CD8-positive, alpha-beta memory T cell (primary cell): ENCODE results near the gene BRI3BP. TPM values are rescaled to one million over a fixed set of nuclear protein-coding genes. Genes with fewer than 3 reads are reported as not detected.
A peak's percentile ranks its signal among the peaks of the same experiment; 100 is the strongest.

Source experiments
- CTCF ChIA-PET: fragments of 350-600 bp; sonication (Branson Sonifier 250); formaldehyde crosslinking; loops from one replicate; lab custom pipeline; 2021; ENCODE audit warnings: antibody characterized with exemption; lab: Charles Lee
- POLR2A ChIA-PET: fragments of 350-600 bp; sonication (Branson Sonifier 250); formaldehyde crosslinking; loops from one replicate; lab custom pipeline; 2021; ENCODE audit warnings: antibody characterized with exemption; lab: Charles Lee
- DNase-seq, 5 donors: peaks; one replicate each; pipeline versions ENCODE4 v3.0.0 to v3.0.0-alpha.2; 2020 to 2022; ENCODE audit warnings: mixed read lengths in 1 of 5
- H3K27ac ChIP-seq: one replicate; pipeline ENCODE4 v1.7.0; 2013; ENCODE audit warnings: low read depth, mild to moderate bottlenecking, low read length, moderate library complexity
- H3K27me3 ChIP-seq: 2 replicates; pipeline ENCODE4 v1.7.0; 2013; ENCODE audit warnings: low read length, mild to moderate bottlenecking; ENCODE audit not compliant: insufficient read depth, poor library complexity, severe bottlenecking
- H3K36me3 ChIP-seq: 2 replicates; pipeline ENCODE4 v1.7.0; 2013; ENCODE audit warnings: mild to moderate bottlenecking, low read length, moderate library complexity; ENCODE audit not compliant: insufficient read depth
- H3K4me1 ChIP-seq: 2 replicates; pipeline ENCODE4 v1.7.0; 2013; ENCODE audit warnings: mild to moderate bottlenecking, low read length, moderate library complexity; ENCODE audit not compliant: insufficient read depth
- H3K4me3 ChIP-seq: 2 replicates; pipeline ENCODE4 v1.7.0; 2013; ENCODE audit warnings: mild to moderate bottlenecking, low read length
- H3K9me3 ChIP-seq: 2 replicates; pipeline ENCODE4 v1.7.0; 2013; ENCODE audit warnings: mild to moderate bottlenecking, low read length
- H3K27ac Mint-ChIP-seq, 8 donors: one replicate each; pipeline ENCODE4 v1.8.0; 2020 to 2021; ENCODE audit warnings: mixed read lengths in 8 of 8, mild to moderate bottlenecking in 6 of 8, inconsistent platforms in 3 of 8, moderate library complexity in 3 of 8
- H3K27me3 Mint-ChIP-seq, 2 donors: one replicate each; pipeline ENCODE4 v1.8.0; 2020 to 2021; ENCODE audit warnings: mixed read lengths in 2 of 2, mild to moderate bottlenecking in 1 of 2, moderate library complexity in 1 of 2
- H3K36me3 Mint-ChIP-seq, 3 donors: one replicate each; pipeline ENCODE4 v1.8.0; 2020 to 2021; ENCODE audit warnings: mixed read lengths in 3 of 3, inconsistent platforms in 1 of 3, mild to moderate bottlenecking in 1 of 3
- H3K4me1 Mint-ChIP-seq, 3 donors: one replicate each; pipeline ENCODE4 v1.8.0; 2020 to 2021; ENCODE audit warnings: mixed read lengths in 3 of 3, inconsistent platforms in 1 of 3, mild to moderate bottlenecking in 1 of 3
- H3K4me3 Mint-ChIP-seq, 7 donors: one replicate each; pipeline ENCODE4 v1.8.0; 2020 to 2021; ENCODE audit warnings: mixed read lengths in 7 of 7, mild to moderate bottlenecking in 6 of 7, moderate library complexity in 4 of 7, inconsistent platforms in 2 of 7
- H3K9me3 Mint-ChIP-seq, 5 donors: one replicate each; pipeline ENCODE4 v1.8.0; 2020 to 2022; ENCODE audit warnings: mixed read lengths in 5 of 5, mild to moderate bottlenecking in 3 of 5, moderate library complexity in 2 of 5, inconsistent platforms in 1 of 5
- polyA plus RNA-seq: library from polyadenylated mRNA; unstranded; fragments of 300-500 nt; fragmentation: Illumina TruSeq; gene quantifications from one replicate; pipeline ENCODE4 v1.2.3, GENCODE V29; 2021
- total RNA-seq, 2 experiments: library from RNA; stranded (reverse); gene quantifications; one replicate each; pipeline ENCODE4 v1.2.3, GENCODE V29; 2021

Gene BRI3BP
- total and polyA plus RNA-seq, 3 experiments from 2014 or later: 4.0 to 36.5 (median 35.6) TPM

- Mint-ChIP-seq H3K9me3 (no peaks in the 10 kb centered on the region), H3K4me3 (no peak overlapping the region), H3K27me3 (no peaks in the 10 kb centered on the region), H3K27ac (peak overlapping the region in 2 of 8 donors; percentile 42 to 64), H3K4me1 (peaks cover 0 to 1% (median 0%) of the 10 kb centered on the region in 3 donors), H3K36me3 (peaks cover 4 to 80% (median 17%) of the 10 kb centered on the region in 3 donors)
- no peaks in the 10 kb centered on the region for H3K27me3 ChIP-seq
- H3K9me3 ChIP-seq: no peaks in the 10 kb centered on the region
- DNase-seq: no peak
- CTCF ChIA-PET: interaction anchor here (1.4 to 2.6 kb wide), 3 partner anchors 12 to 46 kb away, joined by 4 to 13 read pairs (median 7); no protein-coding TSS in a partner anchor
- POLR2A ChIA-PET: no interaction called here
- H3K4me3 ChIP-seq: no peak overlapping the region
- no peaks in the 10 kb centered on the region for H3K4me1 ChIP-seq
- H3K36me3 ChIP-seq: peaks cover 11% of the 10 kb centered on the region
- H3K27ac ChIP-seq: no peak overlapping the region
These were observed 40.6 kb upstream of the BRI3BP start for GRCh38 chr12:124952801-124953200.

DNA sequence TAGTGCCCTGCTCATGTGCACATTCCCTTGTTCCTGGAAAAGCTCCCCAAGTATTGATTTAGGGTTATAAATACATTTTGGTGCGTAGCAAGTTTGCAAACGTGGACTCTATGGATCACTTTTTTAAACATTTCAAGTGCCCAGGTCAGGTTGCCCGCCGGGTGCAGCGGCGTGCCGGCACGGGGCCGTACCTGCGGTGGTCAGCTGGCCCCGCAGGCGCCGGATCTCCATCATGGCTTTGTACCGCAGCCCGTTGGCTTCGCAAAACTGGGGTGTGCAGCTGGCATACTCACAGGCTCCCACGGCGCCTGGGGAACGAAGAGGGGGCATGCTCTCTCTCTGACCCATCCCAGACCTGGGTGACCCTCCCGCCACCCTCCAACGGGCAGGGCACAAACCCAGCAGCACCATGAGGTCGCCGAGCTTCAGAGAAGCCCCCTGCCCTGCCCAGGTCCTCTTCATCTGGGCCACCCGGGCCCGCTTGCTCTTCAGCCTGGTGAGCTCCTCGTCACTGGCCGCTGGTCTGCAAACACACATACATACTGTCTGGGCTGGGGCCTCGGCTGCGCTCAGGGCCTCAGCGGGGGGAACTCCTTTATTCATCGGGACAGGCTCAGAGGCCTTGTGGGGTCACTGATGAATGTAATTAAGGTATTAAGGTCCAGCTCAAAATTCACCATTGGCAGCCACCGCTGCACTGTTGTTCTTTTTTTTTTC is 39.6 kb upstream of the BRI3BP start:
- Histone ChIP-seq H3K4me3 (no peak overlapping the region), H3K36me3 (peaks cover 11% of the 10 kb centered on the region), H3K27me3 (no peaks in the 10 kb centered on the region), H3K4me1 (no peaks in the 10 kb centered on the region), H3K9me3 (no peaks in the 10 kb centered on the region), H3K27ac (no peak overlapping the region)
- no peaks in the 10 kb centered on the region for H3K9me3 Mint-ChIP-seq
- H3K4me1 Mint-ChIP-seq: peaks cover 0 to 1% (median 0%) of the 10 kb centered on the region in 3 donors
- H3K4me3 Mint-ChIP-seq: no peak overlapping the region
- DNase-seq: no peak
- H3K36me3 Mint-ChIP-seq: peaks cover 4 to 81% (median 19%) of the 10 kb centered on the region in 3 donors
- ChIA-PET CTCF (interaction anchor here (1.4 to 2.1 kb wide), 3 partner anchors 14 to 47 kb away, joined by 4 to 11 read pairs (median 7); no protein-coding TSS in a partner anchor), POLR2A (interaction anchor here (0.5 kb wide), 1 partner anchor 9 kb away, joined by 4 read pairs; no protein-coding TSS in a partner anchor)
- H3K27ac Mint-ChIP-seq: no peak overlapping the region
- H3K27me3 Mint-ChIP-seq: no peaks in the 10 kb centered on the region

DNA sequence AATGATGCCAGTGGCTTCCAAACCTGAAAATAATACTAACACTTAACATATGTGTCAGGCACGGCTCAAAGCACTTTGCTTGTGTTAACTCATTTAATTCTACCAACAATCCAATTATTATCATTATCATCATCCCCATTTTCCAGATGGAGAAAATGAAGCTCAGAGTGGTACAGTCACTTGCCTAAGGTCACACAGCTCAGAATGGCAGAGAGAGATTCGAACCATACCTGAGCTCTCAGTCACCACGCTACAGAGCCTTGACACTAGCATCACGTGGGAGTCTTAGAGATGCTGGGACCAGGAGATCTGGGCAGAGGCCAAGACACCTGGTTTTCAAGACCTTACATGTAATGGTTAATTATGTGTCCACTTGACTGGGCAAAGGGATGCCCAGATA is 38.7 kb upstream of the BRI3BP start:
- no peaks in the 10 kb centered on the region for H3K4me1 Mint-ChIP-seq
- CTCF ChIA-PET: interaction anchor here (2.1 kb wide), 2 partner anchors 14 to 48 kb away, joined by 7 to 11 read pairs; no protein-coding TSS in a partner anchor
- Histone ChIP-seq H3K27me3 (no peaks in the 10 kb centered on the region), H3K4me3 (no peak overlapping the region), H3K27ac (no peak overlapping the region), H3K4me1 (no peaks in the 10 kb centered on the region), H3K36me3 (peaks cover 7% of the 10 kb centered on the region), H3K9me3 (no peaks in the 10 kb centered on the region)
- no peak for DNase-seq
- H3K4me3 Mint-ChIP-seq: no peak overlapping the region
- H3K27me3 Mint-ChIP-seq: no peaks in the 10 kb centered on the region
- H3K27ac Mint-ChIP-seq: peak overlapping the region in 1 of 8 donors; percentile 72
- peaks cover 4 to 80% (median 17%) of the 10 kb centered on the region in 3 donors for H3K36me3 Mint-ChIP-seq
- no peaks in the 10 kb centered on the region for H3K9me3 Mint-ChIP-seq
- POLR2A ChIA-PET: interaction anchor here (0.5 kb wide), 1 partner anchor 8 kb away, joined by 4 read pairs; no protein-coding TSS in a partner anchor

DNA sequence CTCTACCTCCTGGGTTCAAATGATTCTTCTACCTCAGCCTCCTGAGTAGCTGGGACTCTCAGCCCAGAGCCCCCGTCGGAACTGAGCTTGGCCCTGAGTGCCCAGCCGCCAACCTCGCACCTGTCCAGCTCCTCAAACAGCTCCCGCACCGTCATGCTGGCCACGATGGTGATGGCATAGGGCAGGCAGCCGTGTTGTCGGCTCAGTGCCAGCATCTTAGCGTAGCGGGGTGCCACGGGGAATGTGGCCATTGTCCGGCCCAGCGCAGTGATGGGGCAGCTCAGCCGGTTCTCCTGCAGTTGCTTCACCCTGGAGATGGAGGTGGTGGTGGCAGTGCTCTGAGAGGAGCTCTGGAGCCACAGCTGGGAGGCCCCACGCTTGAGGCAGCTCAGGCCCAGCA is 36.9 kb upstream of the BRI3BP start:
- POLR2A ChIA-PET: interaction anchor here (0.7 kb wide), 1 partner anchor 49 kb away, joined by 3 read pairs; no protein-coding TSS in a partner anchor

GRCh38 chr12:124961055-124961454 is 32.4 kb upstream of the BRI3BP start:
- Mint-ChIP-seq H3K27ac (peak overlapping the region in 2 of 8 donors; percentile 2 to 21), H3K36me3 (peaks cover 5 to 80% (median 24%) of the 10 kb centered on the region in 3 donors), H3K4me3 (no peak overlapping the region), H3K9me3 (no peaks in the 10 kb centered on the region), H3K4me1 (no peaks in the 10 kb centered on the region), H3K27me3 (no peaks in the 10 kb centered on the region)
- no peak for DNase-seq
- Histone ChIP-seq H3K36me3 (peaks cover 11% of the 10 kb centered on the region), H3K4me3 (no peak overlapping the region), H3K27me3 (no peaks in the 10 kb centered on the region), H3K9me3 (no peaks in the 10 kb centered on the region), H3K4me1 (no peaks in the 10 kb centered on the region), H3K27ac (no peak overlapping the region)
- CTCF ChIA-PET: interaction anchor here (1.5 kb wide), 1 partner anchor 21 kb away, joined by 6 read pairs; no protein-coding TSS in a partner anchor
- POLR2A ChIA-PET: no interaction called here

More for the DNA sequence above, 36.9 kb upstream of the BRI3BP start:
- H3K27ac ChIP-seq: no peak overlapping the region
- no peak overlapping the region for H3K27ac Mint-ChIP-seq
- no peak overlapping the region for H3K4me3 ChIP-seq
- no peaks in the 10 kb centered on the region for H3K4me1 ChIP-seq
- no peaks in the 10 kb centered on the region for H3K9me3 Mint-ChIP-seq
- H3K4me3 Mint-ChIP-seq: no peak overlapping the region
- peaks cover 3% of the 10 kb centered on the region for H3K36me3 ChIP-seq
- no peak for DNase-seq
- no peaks in the 10 kb centered on the region for H3K9me3 ChIP-seq
- no peaks in the 10 kb centered on the region for H3K4me1 Mint-ChIP-seq
- CTCF ChIA-PET: interaction anchor here (0.7 to 1.1 kb wide), 2 partner anchors 17 to 50 kb away, joined by 3 read pairs; no protein-coding TSS in a partner anchor
- no peaks in the 10 kb centered on the region for H3K27me3 Mint-ChIP-seq
- no peaks in the 10 kb centered on the region for H3K27me3 ChIP-seq
- H3K36me3 Mint-ChIP-seq: peaks cover 4 to 83% (median 17%) of the 10 kb centered on the region in 3 donors

GRCh38 chr12:124963211-124963610 is 30.2 kb upstream of the BRI3BP start:
- H3K4me1 ChIP-seq: no peaks in the 10 kb centered on the region
- Mint-ChIP-seq H3K4me3 (no peak overlapping the region), H3K36me3 (peaks cover 4 to 81% (median 16%) of the 10 kb centered on the region in 3 donors), H3K27ac (peak overlapping the region in 2 of 8 donors; percentile 50 to 71), H3K4me1 (no peaks in the 10 kb centered on the region), H3K27me3 (no peaks in the 10 kb centered on the region), H3K9me3 (no peaks in the 10 kb centered on the region)
- H3K36me3 ChIP-seq: peaks cover 11% of the 10 kb centered on the region
- H3K27me3 ChIP-seq: no peaks in the 10 kb centered on the region
- no peaks in the 10 kb centered on the region for H3K9me3 ChIP-seq
- ChIA-PET CTCF (no interaction called here), POLR2A (interaction anchor here (0.7 kb wide), 1 partner anchor 56 kb away, joined by 8 read pairs; no protein-coding TSS in a partner anchor)
- H3K27ac ChIP-seq: no peak overlapping the region
- DNase-seq: no peak
- no peak overlapping the region for H3K4me3 ChIP-seq

DNA sequence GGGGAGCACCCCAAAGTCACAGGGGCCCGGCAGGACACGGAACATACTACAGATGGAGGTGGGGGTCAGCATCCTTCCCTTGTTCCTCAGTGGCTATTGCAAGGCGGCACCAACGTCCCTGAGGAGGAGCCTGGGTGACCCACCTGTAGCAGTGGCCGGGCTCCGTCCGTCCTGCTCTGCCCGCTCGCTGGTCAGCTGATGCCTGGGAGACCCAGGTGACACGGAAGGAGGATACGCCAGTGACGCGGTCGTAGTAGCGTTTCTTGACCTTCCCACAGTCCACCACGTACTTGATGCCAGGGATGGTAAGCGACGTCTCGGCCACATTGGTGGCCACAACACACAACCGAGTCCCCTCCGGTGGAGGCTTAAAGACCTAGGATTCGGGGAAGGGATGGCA is 29.2 kb upstream of the BRI3BP start:
- no peaks in the 10 kb centered on the region for H3K4me1 Mint-ChIP-seq
- no peaks in the 10 kb centered on the region for H3K9me3 Mint-ChIP-seq
- H3K9me3 ChIP-seq: no peaks in the 10 kb centered on the region
- H3K4me1 ChIP-seq: no peaks in the 10 kb centered on the region
- DNase-seq: no peak
- no peak overlapping the region for H3K27ac ChIP-seq
- CTCF ChIA-PET: no interaction called here
- peak overlapping the region in 1 of 8 donors; percentile 58 for H3K27ac Mint-ChIP-seq
- no peak overlapping the region for H3K4me3 Mint-ChIP-seq
- H3K27me3 ChIP-seq: no peaks in the 10 kb centered on the region
- no peaks in the 10 kb centered on the region for H3K27me3 Mint-ChIP-seq
- POLR2A ChIA-PET: no interaction called here
- H3K36me3 ChIP-seq: peaks cover 11% of the 10 kb centered on the region
- H3K36me3 Mint-ChIP-seq: peaks cover 4 to 84% (median 16%) of the 10 kb centered on the region in 3 donors
- H3K4me3 ChIP-seq: no peak overlapping the region
